ENCODE results near the gene LPO.

LPO gene

GRCh38 chr17:58195518-58196123 lies 42.8 kb upstream of the LPO start:
- H3K27me3 ChIP-seq (replicated peaks), result no peaks in the 10 kb centered on the region
- in situ Hi-C loops (cut with HindIII; ENCODE audit: low pct_ligation_motif_present, low sequenced_read_pairs), result no loop called here
- H3K4me3 ChIP-seq (ENCODE audit: low read depth, low read length), result no peak overlapping the region
- no peak overlapping the region for H3K27ac ChIP-seq
- TF ChIP-seq CTCF (IDR thresholded peaks at IDR 0.05; ENCODE audit: low read depth, low read length, missing control alignments), result no peak
- H3K36me3 ChIP-seq (replicated peaks), result no peaks in the 10 kb centered on the region
- no peak for DNase-seq

- no peak for DNase-seq
- in situ Hi-C loops (cut with HindIII; ENCODE audit: low pct_ligation_motif_present, low sequenced_read_pairs), result no loop called here
- no peak for TF ChIP-seq CTCF (IDR thresholded peaks at IDR 0.05; ENCODE audit: low read depth, low read length, missing control alignments)
Measured at GRCh38 chr17:58196610-58197009, 41.8 kb upstream of the LPO start.

GRCh38 chr17:58200024-58200633 lies 38.3 kb upstream of the LPO start:
- DNase-seq, result peak; percentile 42
- Histone ChIP-seq H3K27me3 (replicated peaks) (no peaks in the 10 kb centered on the region), H3K27ac (no peak overlapping the region), H3K36me3 (replicated peaks) (no peaks in the 10 kb centered on the region), H3K4me3 (ENCODE audit: low read depth, low read length) (no peak overlapping the region)
- in situ Hi-C loops (cut with HindIII; ENCODE audit: low pct_ligation_motif_present, low sequenced_read_pairs), result no loop called here
- TF ChIP-seq CTCF (IDR thresholded peaks at IDR 0.05; ENCODE audit: low read depth, low read length, missing control alignments), result peak; percentile 81

More at GRCh38 chr17:58196610-58197009, 41.8 kb upstream of the LPO start:
- H3K4me3 ChIP-seq (ENCODE audit: low read depth, low read length), result no peak overlapping the region
- H3K27ac ChIP-seq, result no peak overlapping the region
- H3K27me3 ChIP-seq (replicated peaks), result no peaks in the 10 kb centered on the region
- no peaks in the 10 kb centered on the region for H3K36me3 ChIP-seq (replicated peaks)

- DNase-seq, result no peak
- Histone ChIP-seq H3K27me3 (replicated peaks) (no peaks in the 10 kb centered on the region), H3K27ac (no peak overlapping the region), H3K36me3 (replicated peaks) (no peaks in the 10 kb centered on the region), H3K4me3 (ENCODE audit: low read depth, low read length) (no peak overlapping the region)
- in situ Hi-C loops (cut with HindIII; ENCODE audit: low pct_ligation_motif_present, low sequenced_read_pairs), result no loop called here
- TF ChIP-seq CTCF (IDR thresholded peaks at IDR 0.05; ENCODE audit: low read depth, low read length, missing control alignments), result no peak
Measured at GRCh38 chr17:58202859-58203258, 35.5 kb upstream of the LPO start.

- in situ Hi-C loops (cut with HindIII; ENCODE audit: low pct_ligation_motif_present, low sequenced_read_pairs), result no loop called here
- TF ChIP-seq CTCF (IDR thresholded peaks at IDR 0.05; ENCODE audit: low read depth, low read length, missing control alignments), result no peak
- no peak overlapping the region for H3K27ac ChIP-seq
Measured at GRCh38 chr17:58204796-58205195, 33.6 kb upstream of the LPO start.

GRCh38 chr17:58205936-58206335 lies 32.4 kb upstream of the LPO start:
- TF ChIP-seq CTCF (IDR thresholded peaks at IDR 0.05; ENCODE audit: low read depth, low read length, missing control alignments), result no peak
- in situ Hi-C loops (cut with HindIII; ENCODE audit: low pct_ligation_motif_present, low sequenced_read_pairs), result no loop called here
- H3K27ac ChIP-seq, result no peak overlapping the region
- peaks cover 4% of the 10 kb centered on the region for H3K36me3 ChIP-seq (replicated peaks)
- no peaks in the 10 kb centered on the region for H3K27me3 ChIP-seq (replicated peaks)
- DNase-seq, result no peak
- no peak overlapping the region for H3K4me3 ChIP-seq (ENCODE audit: low read depth, low read length)

More at GRCh38 chr17:58204796-58205195, 33.6 kb upstream of the LPO start:
- Histone ChIP-seq H3K27me3 (replicated peaks) (no peaks in the 10 kb centered on the region), H3K36me3 (replicated peaks) (no peaks in the 10 kb centered on the region), H3K4me3 (ENCODE audit: low read depth, low read length) (no peak overlapping the region)
- no peak for DNase-seq
